GM23248 (cell line): ENCODE results near the gene PICALM.

Experiments
- EZH2 ChIP-seq: fragments of 200-600 bp; sonication (generic); IDR thresholded peaks from 2 replicates; pipeline ENCODE4 v1.6.1; 2018; ENCODE audit warnings: antibody characterized with exemption, mild to moderate bottlenecking; ENCODE audit not compliant: insufficient read depth, poor library complexity, severe bottlenecking
- EZH2phosphoT487 ChIP-seq: fragments of 200-600 bp; sonication (generic); IDR thresholded peaks from 2 replicates; pipeline ENCODE4 v1.6.1; 2018; ENCODE audit warnings: antibody characterized with exemption, moderate library complexity, mild to moderate bottlenecking, low read depth; ENCODE audit not compliant: insufficient read depth

DNA sequence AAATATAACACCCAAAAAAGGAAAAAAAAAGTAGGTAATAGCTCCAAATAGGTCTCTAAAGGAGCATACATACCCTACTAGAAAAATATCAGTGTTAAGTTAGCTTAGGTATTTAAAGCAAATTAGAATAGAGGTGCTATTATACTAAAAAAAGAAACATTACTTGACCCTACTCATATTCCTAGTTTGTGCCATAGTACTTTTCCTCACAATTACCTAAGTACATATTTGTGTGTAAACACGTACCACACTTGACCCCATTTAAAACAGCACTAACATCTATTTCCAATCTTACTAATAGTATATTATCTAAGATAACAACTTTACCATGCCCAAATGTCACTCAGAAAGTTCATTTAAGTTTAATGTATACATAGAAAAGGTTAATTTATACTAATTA is 57.7 kb downstream of the PICALM start:
- no peak for TF ChIP-seq EZH2phosphoT487
- TF ChIP-seq EZH2, result no peak
